ENCODE data around the gene ZNF835.

The ZNF835 gene

DNA sequence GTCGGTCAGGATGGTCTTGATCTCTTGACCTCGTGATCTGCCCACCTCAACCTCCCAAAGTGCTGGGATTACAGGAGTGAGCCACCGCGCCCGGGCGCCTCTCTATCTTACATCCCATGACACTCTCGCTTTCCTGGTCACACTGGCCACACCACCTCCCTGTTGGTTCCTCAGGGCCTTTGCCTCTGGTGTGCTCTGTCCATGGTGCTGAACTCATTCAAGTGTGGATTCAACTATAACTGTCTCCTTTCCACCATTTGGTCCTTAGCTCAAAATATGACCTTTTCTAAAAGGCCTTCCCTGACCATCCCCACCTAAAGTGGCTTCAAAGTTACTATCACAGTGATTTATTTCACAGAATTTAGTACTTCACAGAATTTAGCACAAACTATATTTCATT lies 32.3 kb downstream of the ZNF835 start:
- Histone ChIP-seq H3F3A (ENCODE audit: insufficient read depth, low read length) (no peaks in the 10 kb centered on the region), H3K27ac (ENCODE audit: low read depth, low read length, poor library complexity, severe bottlenecking) (no peak overlapping the region), H3K4me3 (ENCODE audit: low read depth, low read length, poor library complexity, severe bottlenecking) (no peak overlapping the region), H3K4me1 (ENCODE audit: insufficient read depth, low read length, severe bottlenecking) (no peaks in the 10 kb centered on the region), H3K9me2 (ENCODE audit: low read depth, low read length) (no peaks in the 10 kb centered on the region), H3K79me2 (ENCODE audit: insufficient read depth, low read length) (no peaks in the 10 kb centered on the region), H3K27me3 (ENCODE audit: insufficient read depth, low read length) (no peaks in the 10 kb centered on the region), H3K9ac (ENCODE audit: low read length) (no peak overlapping the region), H3K36me3 (ENCODE audit: insufficient read depth, low read length) (no peaks in the 10 kb centered on the region), H3K9me3 (ENCODE audit: low read length) (peaks cover 3% of the 10 kb centered on the region; the same call in 1 of the 2 replicates), H2AFZ (ENCODE audit: low read length) (no peak overlapping the region), H3K4me2 (ENCODE audit: low read length) (no peak overlapping the region), H4K20me1 (ENCODE audit: insufficient read depth, low read length) (no peaks in the 10 kb centered on the region)
- no peak for TF ChIP-seq EZH2 (IDR thresholded peaks at IDR 0.05; ENCODE audit: borderline replicate concordance, low read length)
- TF ChIP-seq, protein P1, sequence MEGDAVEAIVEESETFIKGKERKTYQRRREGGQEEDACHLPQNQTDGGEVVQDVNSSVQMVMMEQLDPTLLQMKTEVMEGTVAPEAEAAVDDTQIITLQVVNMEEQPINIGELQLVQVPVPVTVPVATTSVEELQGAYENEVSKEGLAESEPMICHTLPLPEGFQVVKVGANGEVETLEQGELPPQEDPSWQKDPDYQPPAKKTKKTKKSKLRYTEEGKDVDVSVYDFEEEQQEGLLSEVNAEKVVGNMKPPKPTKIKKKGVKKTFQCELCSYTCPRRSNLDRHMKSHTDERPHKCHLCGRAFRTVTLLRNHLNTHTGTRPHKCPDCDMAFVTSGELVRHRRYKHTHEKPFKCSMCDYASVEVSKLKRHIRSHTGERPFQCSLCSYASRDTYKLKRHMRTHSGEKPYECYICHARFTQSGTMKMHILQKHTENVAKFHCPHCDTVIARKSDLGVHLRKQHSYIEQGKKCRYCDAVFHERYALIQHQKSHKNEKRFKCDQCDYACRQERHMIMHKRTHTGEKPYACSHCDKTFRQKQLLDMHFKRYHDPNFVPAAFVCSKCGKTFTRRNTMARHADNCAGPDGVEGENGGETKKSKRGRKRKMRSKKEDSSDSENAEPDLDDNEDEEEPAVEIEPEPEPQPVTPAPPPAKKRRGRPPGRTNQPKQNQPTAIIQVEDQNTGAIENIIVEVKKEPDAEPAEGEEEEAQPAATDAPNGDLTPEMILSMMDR (IDR thresholded peaks at IDR 0.05; ENCODE audit: low read length): no peak

DNA sequence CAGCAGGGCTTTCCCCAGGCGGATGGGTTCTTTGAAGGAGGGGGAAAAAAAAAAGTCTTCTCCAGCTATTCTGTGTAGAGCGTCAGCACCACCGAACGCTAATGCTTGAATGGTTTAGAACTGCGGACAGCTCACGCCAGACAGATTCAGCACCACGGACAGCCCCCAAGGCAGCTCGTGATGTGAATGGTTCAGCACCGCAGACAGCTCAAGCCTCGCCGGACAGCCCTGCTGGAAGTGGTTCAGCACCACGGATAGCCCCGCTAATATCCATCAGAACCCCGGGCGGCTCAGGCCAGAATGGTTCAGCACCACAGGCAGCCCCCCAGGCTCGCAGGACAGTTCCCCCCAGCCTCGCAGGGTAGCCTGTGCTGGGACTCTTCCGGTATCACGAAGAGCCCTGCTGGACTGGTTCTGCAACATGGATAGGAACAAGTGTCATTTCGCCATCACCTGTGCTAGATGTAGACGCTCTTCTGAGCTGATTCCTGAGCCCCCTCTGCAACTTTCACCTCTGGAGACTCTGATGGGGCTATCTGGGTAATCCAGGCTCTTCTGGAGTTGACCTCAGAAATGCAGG lies 33.5 kb downstream of the ZNF835 start:
- H3K36me3 ChIP-seq (ENCODE audit: insufficient read depth, low read length): no peaks in the 10 kb centered on the region
- H3K27me3 ChIP-seq (ENCODE audit: insufficient read depth, low read length): no peaks in the 10 kb centered on the region
- H3K27ac ChIP-seq (ENCODE audit: low read depth, low read length, poor library complexity, severe bottlenecking): no peak overlapping the region
- TF ChIP-seq EZH2 (IDR thresholded peaks at IDR 0.05; ENCODE audit: borderline replicate concordance, low read length): no peak
- TF ChIP-seq, protein P1 (IDR thresholded peaks at IDR 0.05; ENCODE audit: low read length): no peak
- H3K9ac ChIP-seq (ENCODE audit: low read length): no peak overlapping the region
- no peak overlapping the region for H3K4me3 ChIP-seq (ENCODE audit: low read depth, low read length, poor library complexity, severe bottlenecking)
- no peaks in the 10 kb centered on the region for H3F3A ChIP-seq (ENCODE audit: insufficient read depth, low read length)
- no peaks in the 10 kb centered on the region for H3K9me2 ChIP-seq (ENCODE audit: low read depth, low read length)
- no peak overlapping the region for H2AFZ ChIP-seq (ENCODE audit: low read length)
- no peak overlapping the region for H3K4me2 ChIP-seq (ENCODE audit: low read length)
- no peaks in the 10 kb centered on the region for H3K79me2 ChIP-seq (ENCODE audit: insufficient read depth, low read length)
- no peaks in the 10 kb centered on the region for H4K20me1 ChIP-seq (ENCODE audit: insufficient read depth, low read length)
- peaks cover 6% of the 10 kb centered on the region; the same call in 1 of the 2 replicates for H3K9me3 ChIP-seq (ENCODE audit: low read length)
- no peaks in the 10 kb centered on the region for H3K4me1 ChIP-seq (ENCODE audit: insufficient read depth, low read length, severe bottlenecking)

DNA sequence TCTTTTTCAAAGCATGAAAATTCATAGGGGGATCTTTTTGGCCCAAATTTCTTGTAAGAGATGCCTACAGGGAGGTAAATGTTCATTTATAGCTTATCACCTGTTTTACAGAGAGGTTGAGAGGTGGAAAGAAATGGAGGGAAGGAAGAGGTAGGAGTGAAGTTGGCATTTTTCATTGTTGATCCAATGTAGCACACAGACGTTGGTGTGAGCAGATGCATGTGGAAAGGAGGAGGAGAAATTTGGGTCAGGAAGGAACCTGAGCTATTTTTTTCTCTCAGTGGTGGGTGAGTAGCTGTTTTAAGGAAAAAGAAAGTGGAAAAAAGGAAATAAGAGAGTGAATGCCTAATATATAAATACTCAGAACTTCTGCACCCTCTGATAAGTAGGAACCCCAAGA lies 38.5 kb downstream of the ZNF835 start:
- Histone ChIP-seq H3K79me2 (ENCODE audit: insufficient read depth, low read length) (no peaks in the 10 kb centered on the region), H3K27ac (ENCODE audit: low read depth, low read length, poor library complexity, severe bottlenecking) (no peak overlapping the region), H3K27me3 (ENCODE audit: insufficient read depth, low read length) (no peaks in the 10 kb centered on the region), H3K4me3 (ENCODE audit: low read depth, low read length, poor library complexity, severe bottlenecking) (no peak overlapping the region), H3K36me3 (ENCODE audit: insufficient read depth, low read length) (no peaks in the 10 kb centered on the region), H3K4me1 (ENCODE audit: insufficient read depth, low read length, severe bottlenecking) (no peaks in the 10 kb centered on the region), H3K9me3 (ENCODE audit: low read length) (peaks cover 6% of the 10 kb centered on the region; the same call in 1 of the 2 replicates), H3F3A (ENCODE audit: insufficient read depth, low read length) (no peaks in the 10 kb centered on the region), H3K9ac (ENCODE audit: low read length) (no peak overlapping the region), H3K9me2 (ENCODE audit: low read depth, low read length) (no peaks in the 10 kb centered on the region), H4K20me1 (ENCODE audit: insufficient read depth, low read length) (no peaks in the 10 kb centered on the region), H3K4me2 (ENCODE audit: low read length) (no peak overlapping the region), H2AFZ (ENCODE audit: low read length) (no peak overlapping the region)
- TF ChIP-seq, protein P1 (IDR thresholded peaks at IDR 0.05; ENCODE audit: low read length): no peak
- no peak for TF ChIP-seq EZH2 (IDR thresholded peaks at IDR 0.05; ENCODE audit: borderline replicate concordance, low read length)
